Measurements from ENCODE around the gene MYL9.

Gene MYL9

DNA sequence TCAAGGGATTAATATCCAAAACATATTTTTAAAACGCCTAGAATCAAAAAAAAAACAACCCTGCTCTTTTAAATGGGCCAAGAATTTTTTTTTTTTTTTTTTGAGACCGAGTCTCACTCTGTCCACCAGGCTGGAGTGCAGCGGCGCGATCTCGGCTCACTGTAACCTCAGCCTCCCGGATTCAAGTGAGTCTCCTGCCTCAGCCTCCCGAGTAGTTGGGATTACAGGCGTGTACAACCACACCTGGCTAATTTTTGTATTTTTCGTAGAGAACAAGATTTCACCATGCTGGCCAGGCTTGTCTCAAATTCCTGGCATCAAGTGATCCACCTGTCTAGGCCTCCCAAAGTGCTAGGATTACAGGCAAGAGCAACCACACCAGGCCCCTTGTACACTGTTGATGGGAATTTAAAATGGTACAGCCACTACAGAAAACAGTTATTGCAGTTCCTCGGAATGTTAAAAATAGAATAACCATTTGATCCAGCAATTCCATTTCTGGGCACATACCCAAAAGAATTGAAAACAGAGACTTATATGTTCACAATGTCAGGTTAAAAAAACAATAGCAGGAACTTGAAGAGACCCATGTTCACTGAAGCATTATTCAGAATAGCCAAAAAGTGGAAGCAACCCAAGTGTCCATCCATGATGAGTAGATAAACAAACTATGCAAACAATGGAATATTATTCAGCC is 3.1 kb upstream of the MYL9 start:
- DNase-seq = no peak
- Mint-ChIP-seq H3K9me3 (no peaks in the 10 kb centered on the region), H3K27ac (no peak overlapping the region), H3K4me3 (no peak overlapping the region), H3K4me1 (no peaks in the 10 kb centered on the region), H3K36me3 (no peaks in the 10 kb centered on the region), H3K27me3 (peaks cover 28% of the 10 kb centered on the region)
- CTCF ChIA-PET = no interaction called here

DNA sequence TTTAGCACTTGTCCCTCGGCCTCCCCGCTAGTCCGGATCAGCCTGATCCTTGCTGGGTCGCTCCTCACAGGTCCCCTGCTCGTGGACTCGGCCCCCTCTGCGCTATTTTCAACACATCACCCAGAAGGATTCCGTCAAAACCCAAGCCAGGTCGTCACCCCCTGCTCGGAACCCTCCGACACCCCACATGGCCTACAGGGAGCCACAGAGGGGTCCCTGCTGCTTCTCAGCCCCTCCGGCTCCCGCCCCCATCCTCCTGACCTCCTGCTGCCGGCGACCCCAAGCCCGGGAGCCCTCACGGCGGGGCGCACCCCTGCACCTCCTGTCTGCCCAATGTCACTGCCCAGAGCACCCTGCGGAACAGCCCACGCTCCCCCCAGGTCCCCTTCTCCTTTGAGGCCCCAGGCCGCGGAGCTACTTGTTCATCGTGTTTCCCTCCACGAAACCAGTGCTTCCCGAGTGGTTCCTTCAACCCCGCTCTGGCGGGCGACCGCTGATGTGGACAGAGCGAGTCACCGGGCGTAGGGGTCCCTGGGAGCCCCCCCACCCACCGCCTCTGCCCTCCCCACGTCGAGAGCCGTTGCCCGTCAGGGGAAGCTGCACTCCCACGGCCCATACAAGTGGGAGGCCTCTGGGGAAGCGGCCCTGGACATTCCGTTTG is 638 bp upstream of the MYL9 start:
- Mint-ChIP-seq H3K4me3 (no peak overlapping the region), H3K36me3 (no peaks in the 10 kb centered on the region), H3K4me1 (no peaks in the 10 kb centered on the region), H3K27ac (no peak overlapping the region), H3K27me3 (peaks cover 29% of the 10 kb centered on the region), H3K9me3 (no peaks in the 10 kb centered on the region)
- DNase-seq = no peak
- CTCF ChIA-PET = no interaction called here

DNA sequence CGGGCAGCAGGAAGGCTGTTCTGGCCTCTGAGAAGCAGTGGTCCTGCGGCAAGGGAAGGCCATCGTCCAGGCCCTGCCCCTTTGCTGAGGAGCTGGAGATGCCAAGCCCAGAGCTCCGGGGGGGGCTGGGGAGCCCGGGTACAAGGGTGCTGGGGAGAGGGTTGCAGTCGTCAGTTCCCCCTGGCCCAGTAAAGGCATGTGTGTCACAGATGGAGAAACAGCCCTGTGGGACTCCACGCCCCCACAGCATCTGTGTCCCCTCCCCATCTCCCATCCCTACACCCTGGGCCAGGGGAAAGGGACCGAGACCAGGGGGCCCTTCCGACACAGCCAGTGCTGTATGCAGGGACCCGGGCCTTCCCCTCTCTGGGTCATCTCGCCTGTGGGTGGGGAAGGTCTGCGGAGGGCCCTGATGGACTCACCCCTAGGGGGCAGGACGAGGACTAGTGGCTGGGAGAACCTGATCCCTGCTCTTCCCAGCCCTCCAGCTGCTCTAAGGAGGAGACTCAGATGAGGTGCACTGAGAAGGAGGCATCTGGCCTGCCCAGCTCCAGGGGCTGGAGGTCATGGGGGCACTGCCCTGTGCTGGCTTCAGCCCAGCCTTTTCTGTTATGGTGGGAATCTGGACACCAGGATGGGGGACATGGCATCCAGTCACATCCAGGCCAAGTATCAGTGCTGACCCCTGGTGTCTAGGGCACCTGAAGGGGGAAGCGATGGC is 609 bp downstream of the MYL9 start:
- CTCF ChIA-PET = no interaction called here
- Mint-ChIP-seq H3K27ac (no peak overlapping the region), H3K4me1 (no peaks in the 10 kb centered on the region), H3K27me3 (peaks cover 29% of the 10 kb centered on the region), H3K36me3 (no peaks in the 10 kb centered on the region), H3K9me3 (no peaks in the 10 kb centered on the region), H3K4me3 (no peak overlapping the region)
- DNase-seq = no peak

DNA sequence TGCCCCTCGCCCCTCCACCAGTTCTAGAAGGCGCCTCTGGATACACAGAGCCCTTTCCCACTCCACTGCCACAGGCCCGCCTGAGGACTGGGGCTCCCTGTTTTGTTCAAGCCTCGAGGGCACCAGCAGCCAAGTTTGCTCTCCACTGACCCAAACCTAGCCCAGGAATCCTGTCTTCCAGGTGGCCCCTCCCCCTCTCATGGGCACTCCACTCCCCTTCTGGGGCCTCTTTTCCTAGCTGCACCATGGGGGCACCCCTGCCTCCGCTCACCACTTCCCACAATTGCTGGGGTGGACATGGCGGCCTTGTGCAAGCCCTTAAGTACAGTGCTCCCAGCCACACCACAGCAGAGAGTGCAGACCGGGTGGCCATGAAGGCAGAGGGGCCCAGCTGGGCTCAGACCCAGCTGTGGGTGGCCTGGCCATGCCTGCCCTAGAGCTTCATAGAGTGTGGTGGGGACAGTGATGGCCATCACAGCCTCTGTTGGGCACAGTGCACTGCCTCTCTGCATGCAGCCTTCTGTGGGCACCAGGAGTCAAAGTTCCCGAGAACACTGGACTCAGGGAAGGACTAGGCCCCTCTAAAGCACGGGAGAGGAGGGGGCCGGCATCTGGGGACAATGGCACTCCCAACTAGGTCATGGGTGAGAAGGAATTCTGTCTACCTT is 1.3 kb downstream of the MYL9 start:
- no peaks in the 10 kb centered on the region for H3K4me1 Mint-ChIP-seq
- CTCF ChIA-PET = no interaction called here
- peaks cover 26% of the 10 kb centered on the region for H3K27me3 Mint-ChIP-seq
- no peak overlapping the region for H3K27ac Mint-ChIP-seq
- no peaks in the 10 kb centered on the region for H3K9me3 Mint-ChIP-seq
- H3K36me3 Mint-ChIP-seq = no peaks in the 10 kb centered on the region
- no peak for DNase-seq
- no peak overlapping the region for H3K4me3 Mint-ChIP-seq

DNA sequence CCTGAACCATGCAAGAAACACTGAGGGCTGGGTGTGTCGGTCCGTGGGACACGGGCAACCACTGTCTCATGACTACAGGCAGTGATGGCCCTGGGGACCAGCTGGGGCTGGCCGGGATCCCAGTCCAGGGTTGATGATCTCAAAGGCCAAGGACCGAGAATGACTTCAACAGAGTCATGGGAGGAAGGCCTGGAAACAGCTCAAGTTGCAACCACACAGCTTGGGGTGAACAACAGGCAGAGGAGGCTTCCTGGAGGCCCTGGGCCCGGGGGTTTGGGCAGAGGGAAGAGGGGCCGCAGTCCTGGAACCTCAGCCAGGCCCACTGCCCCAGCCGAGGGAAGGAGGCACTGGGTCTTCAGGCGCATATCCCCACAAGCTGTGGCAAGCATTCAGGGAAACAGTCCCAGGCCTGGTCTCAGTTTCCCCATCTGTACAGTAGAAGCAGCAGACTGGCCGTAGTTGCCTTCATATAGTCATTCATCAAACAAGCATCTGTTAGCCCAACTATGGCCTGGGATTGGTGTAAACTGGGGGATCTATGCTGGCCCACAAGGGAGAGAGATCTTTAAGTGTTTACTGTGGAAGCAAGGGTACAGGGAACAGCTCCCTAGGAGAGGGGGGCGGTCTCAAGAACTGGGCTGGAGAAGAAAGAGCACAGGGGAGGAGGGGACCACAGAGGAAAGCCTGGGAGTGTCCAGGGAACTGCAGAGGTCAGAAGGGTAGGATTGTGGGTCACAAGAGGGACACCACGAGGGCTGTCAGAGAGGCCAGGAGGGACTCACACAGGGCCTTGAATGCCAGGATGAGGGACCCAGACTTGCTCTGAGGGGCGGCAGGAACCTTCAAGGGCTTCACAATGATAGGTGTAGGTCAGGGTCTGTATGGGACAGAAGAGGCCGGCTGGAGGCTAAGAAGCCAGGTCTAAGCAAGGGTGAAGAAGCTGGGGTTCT is 2.1 kb downstream of the MYL9 start:
- Mint-ChIP-seq H3K27ac (peak overlapping the region; percentile 70), H3K4me3 (no peak overlapping the region), H3K36me3 (no peaks in the 10 kb centered on the region), H3K4me1 (no peaks in the 10 kb centered on the region), H3K9me3 (no peaks in the 10 kb centered on the region), H3K27me3 (peaks cover 26% of the 10 kb centered on the region)
- no peak for DNase-seq
- CTCF ChIA-PET = no interaction called here

DNA sequence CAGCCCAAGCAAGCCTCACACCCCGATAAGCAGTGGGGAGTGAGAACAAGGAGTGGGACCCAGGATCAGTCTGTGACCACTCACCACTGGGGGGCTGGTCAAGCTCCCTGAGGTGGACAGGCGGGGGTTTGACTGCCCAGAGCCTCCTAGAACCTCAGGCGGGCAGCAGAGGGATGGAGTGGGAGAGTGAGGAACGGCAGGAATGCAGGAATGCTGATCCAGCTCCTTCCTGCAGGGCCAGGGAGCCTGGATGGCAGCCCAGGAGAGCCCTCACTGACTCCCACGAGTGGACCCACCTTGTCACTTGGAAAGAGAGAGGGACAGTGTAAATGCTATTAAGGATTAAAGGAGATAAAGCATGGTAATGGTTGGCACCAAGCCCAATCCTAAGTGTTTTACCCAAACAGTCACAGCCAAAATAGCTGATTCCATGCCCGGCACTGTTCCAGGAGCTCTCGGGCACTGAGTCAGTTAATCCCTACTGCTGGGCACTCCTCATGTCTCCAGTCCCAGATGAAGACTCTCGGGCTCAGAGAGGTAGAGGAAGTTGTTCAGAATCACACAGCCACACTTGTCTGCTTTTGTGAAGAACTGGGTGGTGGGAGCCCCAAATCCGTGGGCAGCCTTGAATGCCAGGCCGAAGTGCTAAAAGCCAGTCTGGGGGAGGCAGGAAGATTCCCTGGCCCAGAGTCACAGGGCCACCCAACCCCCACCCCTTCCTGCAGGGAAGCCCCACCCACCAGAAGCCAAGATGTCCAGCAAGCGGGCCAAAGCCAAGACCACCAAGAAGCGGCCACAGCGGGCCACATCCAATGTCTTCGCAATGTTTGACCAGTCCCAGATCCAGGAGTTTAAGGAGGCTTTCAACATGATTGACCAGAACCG is 3.1 kb downstream of the MYL9 start:
- Mint-ChIP-seq H3K27me3 (peaks cover 26% of the 10 kb centered on the region), H3K4me3 (no peak overlapping the region), H3K27ac (no peak overlapping the region), H3K9me3 (no peaks in the 10 kb centered on the region), H3K4me1 (no peaks in the 10 kb centered on the region), H3K36me3 (no peaks in the 10 kb centered on the region)
- no peak for DNase-seq
- CTCF ChIA-PET = no interaction called here

DNA sequence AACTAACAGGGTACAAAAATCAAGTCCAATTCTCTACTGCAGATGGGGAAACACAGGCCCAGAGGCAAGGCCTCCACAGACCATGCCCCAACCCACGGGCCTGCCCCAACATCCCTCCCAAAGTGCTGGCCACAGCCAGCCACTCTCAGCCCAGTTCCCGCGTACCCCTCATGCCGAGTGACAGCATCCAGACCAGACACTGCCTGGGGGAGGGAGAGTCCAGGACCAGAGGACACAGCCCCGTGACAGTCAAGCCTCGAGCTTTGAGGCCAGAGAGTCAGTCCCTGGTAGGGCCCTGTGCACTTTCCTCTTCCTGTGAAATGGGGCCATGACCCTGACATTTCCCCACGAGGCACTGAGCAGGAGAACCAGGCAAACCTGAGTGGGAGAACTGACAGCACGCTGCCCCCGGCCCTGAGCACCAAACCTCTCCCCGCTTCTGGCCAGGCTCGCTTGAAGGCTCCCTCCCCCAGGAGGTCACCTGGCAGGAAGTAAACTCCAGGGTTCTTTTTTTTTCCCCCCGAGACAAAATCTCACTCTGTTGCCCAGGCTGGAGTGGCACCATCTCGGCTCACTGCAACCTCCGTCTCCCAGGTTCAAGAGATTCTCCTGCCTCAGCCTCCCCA is 4.9 kb downstream of the MYL9 start:
- H3K27ac Mint-ChIP-seq = no peak overlapping the region
- no peaks in the 10 kb centered on the region for H3K9me3 Mint-ChIP-seq
- CTCF ChIA-PET = no interaction called here
- H3K27me3 Mint-ChIP-seq = peaks cover 19% of the 10 kb centered on the region
- no peak overlapping the region for H3K4me3 Mint-ChIP-seq
- no peaks in the 10 kb centered on the region for H3K4me1 Mint-ChIP-seq
- DNase-seq = no peak
- no peaks in the 10 kb centered on the region for H3K36me3 Mint-ChIP-seq

DNA sequence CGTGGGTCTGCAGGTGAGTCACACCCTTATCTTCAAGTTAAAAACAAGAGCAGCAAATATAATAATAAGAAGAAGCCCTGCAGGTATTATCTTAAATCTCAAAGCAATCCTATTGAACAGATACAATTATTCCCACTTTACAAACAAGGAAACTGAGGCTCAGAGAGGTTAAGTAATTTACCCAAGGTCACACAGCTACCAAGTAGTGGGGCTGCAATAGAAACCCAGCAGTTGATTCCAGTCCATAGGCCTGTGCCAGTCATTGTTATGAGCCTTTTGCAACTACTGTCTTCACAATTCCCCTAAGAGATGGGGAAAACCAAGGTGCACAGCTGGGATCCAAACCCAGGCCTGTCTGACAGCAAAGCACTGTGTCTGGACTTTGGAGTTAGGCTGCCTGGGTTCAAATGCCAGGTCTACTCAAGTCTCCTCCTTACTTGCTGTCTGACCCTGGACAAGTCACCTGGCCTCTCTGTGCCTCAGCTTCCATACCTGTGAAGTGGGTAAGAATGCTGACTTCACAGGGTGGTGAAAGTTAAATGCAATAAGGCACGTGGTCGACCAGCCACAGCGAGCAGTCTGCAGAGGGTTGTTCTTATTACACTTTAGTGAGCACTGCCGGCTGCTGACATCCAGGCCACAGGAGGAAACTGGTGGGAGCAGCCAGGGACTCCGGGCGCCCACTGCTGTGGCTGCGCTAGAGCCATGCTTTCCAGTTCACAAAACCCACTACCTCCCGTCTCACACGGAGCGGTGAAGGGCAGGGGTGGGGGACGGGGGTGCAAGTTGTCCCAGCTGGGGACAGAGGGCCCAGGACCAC is 6.1 kb downstream of the MYL9 start:
- Mint-ChIP-seq H3K27ac (no peak overlapping the region), H3K4me3 (no peak overlapping the region), H3K36me3 (no peaks in the 10 kb centered on the region), H3K4me1 (no peaks in the 10 kb centered on the region), H3K9me3 (no peaks in the 10 kb centered on the region), H3K27me3 (peaks cover 9% of the 10 kb centered on the region)
- DNase-seq = no peak
- CTCF ChIA-PET = interaction anchor here (1.7 kb wide), 1 partner anchor 18 kb away, joined by 3 read pairs; no protein-coding TSS in a partner anchor

DNA sequence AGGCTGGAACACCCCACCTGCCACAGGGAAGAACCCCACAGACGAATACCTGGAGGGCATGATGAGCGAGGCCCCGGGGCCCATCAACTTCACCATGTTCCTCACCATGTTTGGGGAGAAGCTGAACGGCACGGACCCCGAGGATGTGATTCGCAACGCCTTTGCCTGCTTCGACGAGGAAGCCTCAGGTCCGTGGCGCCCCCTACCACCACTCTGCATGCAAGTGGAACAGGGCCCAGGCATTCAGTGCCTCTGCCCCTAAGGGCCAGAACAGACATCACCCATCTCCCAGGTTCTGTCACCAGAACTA is 6.6 kb downstream of the MYL9 start:
- Mint-ChIP-seq H3K4me1 (no peaks in the 10 kb centered on the region), H3K27ac (no peak overlapping the region), H3K4me3 (no peak overlapping the region), H3K27me3 (peaks cover 3% of the 10 kb centered on the region), H3K9me3 (no peaks in the 10 kb centered on the region), H3K36me3 (no peaks in the 10 kb centered on the region)
- CTCF ChIA-PET = interaction anchor here (1.7 kb wide), 1 partner anchor 17 kb away, joined by 3 read pairs; no protein-coding TSS in a partner anchor
- DNase-seq = no peak

DNA sequence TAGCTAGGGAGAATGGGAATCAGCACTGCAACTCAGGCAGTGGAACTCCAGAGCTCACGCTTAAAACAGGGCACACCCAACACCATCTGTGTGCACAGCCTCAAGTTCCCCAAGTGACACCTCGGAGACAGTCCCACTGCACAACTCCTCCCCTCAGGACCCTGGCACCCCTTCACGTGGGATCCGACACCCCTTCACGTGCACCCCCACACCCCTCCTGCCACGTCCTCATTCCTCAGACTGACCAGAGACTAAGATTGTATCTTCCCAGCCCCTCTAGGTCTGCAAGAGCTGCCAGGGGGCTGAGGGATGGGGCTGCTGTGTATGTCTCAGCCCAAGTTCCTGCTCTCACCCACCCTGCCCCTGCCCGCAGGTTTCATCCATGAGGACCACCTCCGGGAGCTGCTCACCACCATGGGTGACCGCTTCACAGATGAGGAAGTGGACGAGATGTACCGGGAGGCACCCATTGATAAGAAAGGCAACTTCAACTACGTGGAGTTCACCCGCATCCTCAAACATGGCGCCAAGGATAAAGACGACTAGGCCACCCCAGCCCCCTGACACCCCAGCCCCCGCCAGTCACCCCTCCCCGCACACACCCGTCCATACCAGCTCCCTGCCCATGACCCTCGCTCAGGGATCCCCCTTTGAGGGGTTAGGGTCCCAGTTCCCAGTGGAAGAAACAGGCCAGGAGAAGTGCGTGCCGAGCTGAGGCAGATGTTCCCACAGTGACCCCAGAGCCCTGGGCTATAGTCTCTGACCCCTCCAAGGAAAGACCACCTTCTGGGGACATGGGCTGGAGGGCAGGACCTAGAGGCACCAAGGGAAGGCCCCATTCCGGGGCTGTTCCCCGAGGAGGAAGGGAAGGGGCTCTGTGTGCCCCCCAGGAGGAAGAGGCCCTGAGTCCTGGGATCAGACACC is 7.6 kb downstream of the MYL9 start:
- DNase-seq = no peak
- Mint-ChIP-seq H3K27me3 (no peaks in the 10 kb centered on the region), H3K27ac (no peak overlapping the region), H3K36me3 (no peaks in the 10 kb centered on the region), H3K4me3 (no peak overlapping the region), H3K4me1 (no peaks in the 10 kb centered on the region), H3K9me3 (no peaks in the 10 kb centered on the region)
- CTCF ChIA-PET = interaction anchor here (0.6 to 1.7 kb wide), 2 partner anchors 16 to 423 kb away, joined by 3 read pairs; no protein-coding TSS in a partner anchor

DNA sequence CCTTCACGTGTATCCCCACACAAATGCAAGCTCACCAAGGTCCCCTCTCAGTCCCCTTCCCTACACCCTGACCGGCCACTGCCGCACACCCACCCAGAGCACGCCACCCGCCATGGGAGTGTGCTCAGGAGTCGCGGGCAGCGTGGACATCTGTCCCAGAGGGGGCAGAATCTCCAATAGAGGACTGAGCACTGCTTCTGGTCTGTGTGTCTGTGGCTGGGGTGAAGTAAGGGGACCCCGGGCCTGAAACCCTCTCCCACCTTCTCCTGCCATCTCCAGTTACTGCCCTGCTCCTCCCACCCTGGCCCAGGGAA is 8.3 kb downstream of the MYL9 start:
- no peak overlapping the region for H3K4me3 Mint-ChIP-seq
- no peak overlapping the region for H3K27ac Mint-ChIP-seq
- no peaks in the 10 kb centered on the region for H3K27me3 Mint-ChIP-seq
- no peak for DNase-seq
- no peaks in the 10 kb centered on the region for H3K36me3 Mint-ChIP-seq
- no peaks in the 10 kb centered on the region for H3K9me3 Mint-ChIP-seq
- H3K4me1 Mint-ChIP-seq = no peaks in the 10 kb centered on the region
- CTCF ChIA-PET = interaction anchor here (0.6 kb wide), 1 partner anchor 423 kb away, joined by 3 read pairs; no protein-coding TSS in a partner anchor
